CD4-positive, alpha-beta memory T cell (primary cell): ENCODE data around the gene MAN2A1. TPM values are rescaled to one million over a fixed set of nuclear protein-coding genes. Genes with fewer than 3 reads are reported as not detected.
"Not testable (repeated sequence)": the region's sequence is repeated elsewhere in the genome, so short reads cannot be mapped to it uniquely, and the experiment has no call there.

Source experiments
- CTCF ChIA-PET: fragments of 350-600 bp; sonication (Branson Sonifier 250); formaldehyde crosslinking; loops from one replicate; lab custom pipeline; 2021; ENCODE audit warnings: inconsistent platforms; ENCODE audit not compliant: partially characterized antibody; lab: Charles Lee
- POLR2A ChIA-PET: fragments of 350-600 bp; sonication (Branson Sonifier 250); formaldehyde crosslinking; loops from one replicate; lab custom pipeline; 2021; ENCODE audit not compliant: partially characterized antibody; lab: Charles Lee
- DNase-seq, 5 donors: peaks; one replicate each; pipeline versions ENCODE4 v3.0.0 to v3.0.0-alpha.2; 2020 to 2022; ENCODE audit warnings: mixed read lengths in 1 of 5
- H3K27ac ChIP-seq: one replicate; pipeline ENCODE4 v1.7.0; 2013; ENCODE audit warnings: low read depth, low read length
- H3K27me3 ChIP-seq: 2 replicates; pipeline ENCODE4 v1.7.0; 2013; ENCODE audit warnings: mild to moderate bottlenecking, low read length, moderate library complexity; ENCODE audit not compliant: insufficient read depth
- H3K36me3 ChIP-seq: 2 replicates; pipeline ENCODE4 v1.7.0; 2013; ENCODE audit warnings: mild to moderate bottlenecking, low read length, moderate library complexity; ENCODE audit not compliant: insufficient read depth
- H3K4me1 ChIP-seq: 2 replicates; pipeline ENCODE4 v1.7.0; 2013; ENCODE audit warnings: mild to moderate bottlenecking, low read length, moderate library complexity; ENCODE audit not compliant: insufficient read depth
- H3K4me3 ChIP-seq, 2 donors: one replicate each; pipeline ENCODE4 v1.7.0; 2013; ENCODE audit warnings: low read length in 2 of 2, mild to moderate bottlenecking in 1 of 2
- H3K9me3 ChIP-seq, 2 donors: one replicate each; pipeline ENCODE4 v1.7.0; 2013; ENCODE audit warnings: low read length in 2 of 2, control low read depth in 1 of 2; ENCODE audit not compliant: control insufficient read depth in 1 of 2
- H3K27ac Mint-ChIP-seq, 7 donors: one replicate each; pipeline ENCODE4 v1.8.0; 2020 to 2021; ENCODE audit warnings: mixed read lengths in 7 of 7, mild to moderate bottlenecking in 6 of 7, inconsistent platforms in 3 of 7, moderate library complexity in 3 of 7
- H3K27me3 Mint-ChIP-seq, 2 donors: one replicate each; pipeline ENCODE4 v1.8.0; 2020 to 2021; ENCODE audit warnings: mixed read lengths in 2 of 2
- H3K36me3 Mint-ChIP-seq, 2 donors: one replicate each; pipeline ENCODE4 v1.8.0; 2020 to 2021; ENCODE audit warnings: mixed read lengths in 2 of 2, inconsistent platforms in 1 of 2, mild to moderate bottlenecking in 1 of 2
- H3K4me1 Mint-ChIP-seq, 4 donors: one replicate each; pipeline ENCODE4 v1.8.0; 2020 to 2021; ENCODE audit warnings: mixed read lengths in 4 of 4, mild to moderate bottlenecking in 1 of 4
- H3K4me3 Mint-ChIP-seq, 8 donors: one replicate each; pipeline ENCODE4 v1.8.0; 2020 to 2021; ENCODE audit warnings: mixed read lengths in 8 of 8, mild to moderate bottlenecking in 7 of 8, moderate library complexity in 6 of 8, inconsistent platforms in 3 of 8
- H3K9me3 Mint-ChIP-seq, 8 donors: one replicate each; pipeline ENCODE4 v1.8.0; 2020 to 2021; ENCODE audit warnings: mixed read lengths in 8 of 8, mild to moderate bottlenecking in 5 of 8, inconsistent platforms in 3 of 8, moderate library complexity in 1 of 8
- intact Hi-C: fragments of 100-400 bp; cut with micrococcal nuclease; formaldehyde crosslinking; loops from one replicate; pipeline ENCODE4 v1.15.1; 2023
- polyA plus RNA-seq, 2 donors: library from polyadenylated mRNA; unstranded; fragments of 300-500 nt; fragmentation: Illumina TruSeq; gene quantifications; one replicate each; pipeline ENCODE4 v1.2.3, GENCODE V29; 2021
- total RNA-seq, 2 experiments: library from RNA; stranded (reverse); gene quantifications; one replicate each; pipeline ENCODE4 v1.2.3, GENCODE V29; 2021

MAN2A1 gene
- total and polyA plus RNA-seq, 4 experiments from 2014 or later: 21.0 to 81.0 (median 51.9) TPM

- no peaks in the 10 kb centered on the region for H3K9me3 Mint-ChIP-seq
- intact Hi-C loops: no loop called here
- Histone ChIP-seq H3K4me3 (no peak overlapping the region), H3K27me3 (no peaks in the 10 kb centered on the region), H3K4me1 (no peaks in the 10 kb centered on the region), H3K9me3 (no peaks in the 10 kb centered on the region), H3K27ac (no peak overlapping the region), H3K36me3 (peaks cover 20% of the 10 kb centered on the region)
- POLR2A ChIA-PET: no interaction called here
- DNase-seq: no peak
- H3K36me3 Mint-ChIP-seq: peaks cover 63 to 74% of the 10 kb centered on the region in 2 donors
- CTCF ChIA-PET: no interaction called here
- peaks cover 0 to 5% (median 2%) of the 10 kb centered on the region in 4 donors for H3K4me1 Mint-ChIP-seq
- no peak overlapping the region for H3K27ac Mint-ChIP-seq
- no peaks in the 10 kb centered on the region for H3K27me3 Mint-ChIP-seq
- no peak overlapping the region for H3K4me3 Mint-ChIP-seq
Observed at GRCh38 chr5:109825450-109825849, 135.7 kb downstream of the MAN2A1 start.

- intact Hi-C loops: no loop called here
- no peak for DNase-seq
- Mint-ChIP-seq H3K36me3 (peaks cover 60 to 76% of the 10 kb centered on the region in 2 donors), H3K27ac (peak overlapping the region in 1 of 7 donors; percentile 51), H3K9me3 (no peaks in the 10 kb centered on the region), H3K27me3 (no peaks in the 10 kb centered on the region), H3K4me1 (peaks cover 4 to 5% (median 5%) of the 10 kb centered on the region in 4 donors), H3K4me3 (no peak overlapping the region)
- no peaks in the 10 kb centered on the region for H3K27me3 ChIP-seq
- H3K27ac ChIP-seq: no peak overlapping the region
- H3K9me3 ChIP-seq: no peaks in the 10 kb centered on the region
- ChIA-PET POLR2A (no interaction called here), CTCF (no interaction called here)
- no peaks in the 10 kb centered on the region for H3K4me1 ChIP-seq
- peaks cover 16% of the 10 kb centered on the region for H3K36me3 ChIP-seq
- no peak overlapping the region for H3K4me3 ChIP-seq
Observed at GRCh38 chr5:109826426-109826825, 136.7 kb downstream of the MAN2A1 start.

GRCh38 chr5:109829331-109829730 is 139.6 kb downstream of the MAN2A1 start:
- Mint-ChIP-seq H3K9me3 (no peaks in the 10 kb centered on the region), H3K4me3 (no peak overlapping the region), H3K27ac (no peak overlapping the region), H3K4me1 (peaks cover 4 to 6% (median 5%) of the 10 kb centered on the region in 4 donors), H3K27me3 (no peaks in the 10 kb centered on the region), H3K36me3 (peaks cover 44 to 72% of the 10 kb centered on the region in 2 donors)
- ChIA-PET CTCF (no interaction called here), POLR2A (interaction anchor here (1.2 kb wide), 1 partner anchor 28 kb away, joined by 4 read pairs; no protein-coding TSS in a partner anchor)
- intact Hi-C loops: no loop called here
- DNase-seq: no peak
- no peaks in the 10 kb centered on the region for H3K4me1 ChIP-seq
- H3K4me3 ChIP-seq: no peak overlapping the region
- H3K27me3 ChIP-seq: no peaks in the 10 kb centered on the region
- H3K27ac ChIP-seq: no peak overlapping the region
- no peaks in the 10 kb centered on the region for H3K9me3 ChIP-seq
- peaks cover 8% of the 10 kb centered on the region for H3K36me3 ChIP-seq

GRCh38 chr5:109830955-109831502 is 141.3 kb downstream of the MAN2A1 start:
- Mint-ChIP-seq H3K27ac (peak overlapping the region in 3 of 7 donors; percentile 20 to 57 (median 38)), H3K27me3 (no peaks in the 10 kb centered on the region)
- POLR2A ChIA-PET: interaction anchor here (0.9 kb wide), 1 partner anchor 139 kb away, joined by 3 read pairs; no protein-coding TSS in a partner anchor

GRCh38 chr5:109832207-109833188 is 142.8 kb downstream of the MAN2A1 start:
- H3K4me3 ChIP-seq, H3K4me3 Mint-ChIP-seq, H3K27ac ChIP-seq, H3K9me3 Mint-ChIP-seq, H3K9me3 ChIP-seq, DNase-seq, H3K27me3 ChIP-seq, H3K36me3 ChIP-seq, H3K27ac Mint-ChIP-seq, H3K4me1 Mint-ChIP-seq, H3K27me3 Mint-ChIP-seq, POLR2A ChIA-PET, H3K4me1 ChIP-seq, CTCF ChIA-PET, intact Hi-C loops: not testable (repeated sequence)
- H3K36me3 Mint-ChIP-seq: peaks cover 40 to 67% of the 10 kb centered on the region in 2 donors

More at GRCh38 chr5:109830955-109831502, 141.3 kb downstream of the MAN2A1 start:
- no peak overlapping the region for H3K27ac ChIP-seq
- H3K9me3 ChIP-seq: no peaks in the 10 kb centered on the region
- H3K27me3 ChIP-seq: no peaks in the 10 kb centered on the region
- H3K4me1 ChIP-seq: no peaks in the 10 kb centered on the region
- Mint-ChIP-seq H3K4me3 (no peak overlapping the region), H3K9me3 (no peaks in the 10 kb centered on the region), H3K4me1 (peaks cover 5 to 6% (median 5%) of the 10 kb centered on the region in 4 donors), H3K36me3 (peaks cover 42 to 69% of the 10 kb centered on the region in 2 donors)
- DNase-seq: no peak
- no peak overlapping the region for H3K4me3 ChIP-seq
- intact Hi-C loops: no loop called here
- CTCF ChIA-PET: no interaction called here
- H3K36me3 ChIP-seq: peaks cover 5% of the 10 kb centered on the region

GRCh38 chr5:109833946-109834345 is 144.2 kb downstream of the MAN2A1 start:
- Histone ChIP-seq H3K27me3 (no peaks in the 10 kb centered on the region), H3K36me3 (peaks cover 4% of the 10 kb centered on the region), H3K9me3 (no peaks in the 10 kb centered on the region), H3K27ac (no peak overlapping the region), H3K4me1 (no peaks in the 10 kb centered on the region), H3K4me3 (no peak overlapping the region)
- CTCF ChIA-PET: interaction anchor here (0.5 kb wide), 1 partner anchor 778 kb away, joined by 3 read pairs; no protein-coding TSS in a partner anchor
- intact Hi-C loops: no loop called here
- Mint-ChIP-seq H3K27me3 (no peaks in the 10 kb centered on the region), H3K4me3 (no peak overlapping the region), H3K36me3 (peaks cover 43 to 60% of the 10 kb centered on the region in 2 donors), H3K4me1 (peaks cover 5 to 10% (median 8%) of the 10 kb centered on the region in 4 donors), H3K9me3 (peaks cover 0 to 2% (median 0%) of the 10 kb centered on the region in 8 donors), H3K27ac (peak overlapping the region in 2 of 7 donors; percentile 3)
- POLR2A ChIA-PET: no interaction called here
- no peak for DNase-seq

- no peak overlapping the region for H3K27ac Mint-ChIP-seq
- intact Hi-C loops: no loop called here
- Histone ChIP-seq H3K9me3 (no peaks in the 10 kb centered on the region), H3K27ac (no peak overlapping the region), H3K4me3 (no peak overlapping the region), H3K4me1 (no peaks in the 10 kb centered on the region), H3K36me3 (peaks cover 4% of the 10 kb centered on the region), H3K27me3 (no peaks in the 10 kb centered on the region)
- no peak for DNase-seq
- ChIA-PET POLR2A (interaction anchor here (0.6 to 1.3 kb wide), 2 partner anchors 20 to 216 kb away, joined by 3 to 4 read pairs; no protein-coding TSS in a partner anchor), CTCF (interaction anchor here (0.7 kb wide), 1 partner anchor 16 kb away, joined by 3 read pairs; no protein-coding TSS in a partner anchor)
- no peaks in the 10 kb centered on the region for H3K27me3 Mint-ChIP-seq
- peaks cover 0 to 2% (median 0%) of the 10 kb centered on the region in 8 donors for H3K9me3 Mint-ChIP-seq
- peaks cover 49 to 61% of the 10 kb centered on the region in 2 donors for H3K36me3 Mint-ChIP-seq
- no peak overlapping the region for H3K4me3 Mint-ChIP-seq
- peaks cover 2 to 7% (median 6%) of the 10 kb centered on the region in 4 donors for H3K4me1 Mint-ChIP-seq
Observed at GRCh38 chr5:109836280-109836679, 146.6 kb downstream of the MAN2A1 start.
